ENCODE measurements around the gene CFAP61. TPM values are rescaled to one million over a fixed set of nuclear protein-coding genes. Genes with fewer than 3 reads are reported as not detected.

CFAP61 gene
- total RNA-seq, 1 experiment from 2014 or later = 0.61 TPM

DNA sequence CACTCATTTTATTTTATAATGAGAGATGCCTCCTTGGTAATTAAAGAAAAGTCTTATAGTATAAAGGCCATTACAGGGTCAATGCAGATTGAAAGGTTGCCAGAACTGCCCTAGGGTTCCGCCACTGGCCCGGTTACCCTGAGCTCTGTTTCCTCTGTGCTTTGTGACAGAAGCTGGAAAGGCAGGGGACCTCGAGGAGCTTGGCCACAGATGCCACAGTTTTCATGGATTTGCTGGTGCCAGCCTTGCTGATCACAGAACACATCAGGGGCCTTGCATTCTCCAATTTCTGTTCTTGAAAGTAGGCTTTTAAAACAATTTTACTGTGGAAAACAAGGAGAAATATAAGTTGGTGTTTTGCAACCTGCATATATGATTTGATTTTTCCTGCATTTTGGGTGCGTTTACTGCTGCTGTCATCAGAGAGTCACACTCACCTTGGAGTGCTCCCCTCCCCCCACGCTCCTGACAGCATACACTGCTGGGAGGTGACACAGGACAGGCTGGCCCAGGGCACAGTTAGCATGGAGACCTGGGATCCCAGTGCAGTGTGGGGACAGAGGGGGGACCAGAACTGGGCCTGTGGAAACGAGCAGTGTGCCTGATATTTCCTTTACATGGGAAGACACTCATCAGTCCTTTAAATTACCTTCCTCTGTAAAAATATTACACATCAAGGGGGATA, 142.8 kb downstream of the CFAP61 start:
- Mint-ChIP-seq H3K36me3 (no peaks in the 10 kb centered on the region), H3K9me3 (no peaks in the 10 kb centered on the region), H3K4me3 (no peak overlapping the region), H3K4me1 (peaks cover 7% of the 10 kb centered on the region), H3K27ac (no peak overlapping the region), H3K27me3 (ENCODE audit: low read depth) (no peaks in the 10 kb centered on the region)
- ChIA-PET CTCF (interaction anchor here (1.1 kb wide), 1 partner anchor 12 kb away, joined by 3 read pairs; no protein-coding TSS in a partner anchor), POLR2A (no interaction called here)
- TF ChIP-seq, protein P1, sequence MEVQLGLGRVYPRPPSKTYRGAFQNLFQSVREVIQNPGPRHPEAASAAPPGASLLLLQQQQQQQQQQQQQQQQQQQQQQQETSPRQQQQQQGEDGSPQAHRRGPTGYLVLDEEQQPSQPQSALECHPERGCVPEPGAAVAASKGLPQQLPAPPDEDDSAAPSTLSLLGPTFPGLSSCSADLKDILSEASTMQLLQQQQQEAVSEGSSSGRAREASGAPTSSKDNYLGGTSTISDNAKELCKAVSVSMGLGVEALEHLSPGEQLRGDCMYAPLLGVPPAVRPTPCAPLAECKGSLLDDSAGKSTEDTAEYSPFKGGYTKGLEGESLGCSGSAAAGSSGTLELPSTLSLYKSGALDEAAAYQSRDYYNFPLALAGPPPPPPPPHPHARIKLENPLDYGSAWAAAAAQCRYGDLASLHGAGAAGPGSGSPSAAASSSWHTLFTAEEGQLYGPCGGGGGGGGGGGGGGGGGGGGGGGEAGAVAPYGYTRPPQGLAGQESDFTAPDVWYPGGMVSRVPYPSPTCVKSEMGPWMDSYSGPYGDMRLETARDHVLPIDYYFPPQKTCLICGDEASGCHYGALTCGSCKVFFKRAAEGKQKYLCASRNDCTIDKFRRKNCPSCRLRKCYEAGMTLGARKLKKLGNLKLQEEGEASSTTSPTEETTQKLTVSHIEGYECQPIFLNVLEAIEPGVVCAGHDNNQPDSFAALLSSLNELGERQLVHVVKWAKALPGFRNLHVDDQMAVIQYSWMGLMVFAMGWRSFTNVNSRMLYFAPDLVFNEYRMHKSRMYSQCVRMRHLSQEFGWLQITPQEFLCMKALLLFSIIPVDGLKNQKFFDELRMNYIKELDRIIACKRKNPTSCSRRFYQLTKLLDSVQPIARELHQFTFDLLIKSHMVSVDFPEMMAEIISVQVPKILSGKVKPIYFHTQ (CRISPR knock-in tag; IDR thresholded peaks at IDR 0.05) = no peak
- no peak for TF ChIP-seq TEAD4 (CRISPR knock-in tag; IDR thresholded peaks at IDR 0.05)
- no peak for TF ChIP-seq TP53 (CRISPR knock-in tag; IDR thresholded peaks at IDR 0.05)
- TF ChIP-seq, protein P2, sequence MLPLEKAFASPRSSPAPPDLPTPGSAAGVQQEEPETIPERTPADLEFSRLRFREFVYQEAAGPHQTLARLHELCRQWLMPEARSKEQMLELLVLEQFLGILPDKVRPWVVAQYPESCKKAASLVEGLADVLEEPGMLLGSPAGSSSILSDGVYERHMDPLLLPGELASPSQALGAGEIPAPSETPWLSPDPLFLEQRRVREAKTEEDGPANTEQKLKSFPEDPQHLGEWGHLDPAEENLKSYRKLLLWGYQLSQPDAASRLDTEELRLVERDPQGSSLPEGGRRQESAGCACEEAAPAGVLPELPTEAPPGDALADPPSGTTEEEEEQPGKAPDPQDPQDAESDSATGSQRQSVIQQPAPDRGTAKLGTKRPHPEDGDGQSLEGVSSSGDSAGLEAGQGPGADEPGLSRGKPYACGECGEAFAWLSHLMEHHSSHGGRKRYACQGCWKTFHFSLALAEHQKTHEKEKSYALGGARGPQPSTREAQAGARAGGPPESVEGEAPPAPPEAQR (CRISPR knock-in tag; IDR thresholded peaks at IDR 0.05) = no peak
- TF ChIP-seq SMAD4 (CRISPR knock-in tag; IDR thresholded peaks at IDR 0.05) = no peak
- TF ChIP-seq, protein P3, sequence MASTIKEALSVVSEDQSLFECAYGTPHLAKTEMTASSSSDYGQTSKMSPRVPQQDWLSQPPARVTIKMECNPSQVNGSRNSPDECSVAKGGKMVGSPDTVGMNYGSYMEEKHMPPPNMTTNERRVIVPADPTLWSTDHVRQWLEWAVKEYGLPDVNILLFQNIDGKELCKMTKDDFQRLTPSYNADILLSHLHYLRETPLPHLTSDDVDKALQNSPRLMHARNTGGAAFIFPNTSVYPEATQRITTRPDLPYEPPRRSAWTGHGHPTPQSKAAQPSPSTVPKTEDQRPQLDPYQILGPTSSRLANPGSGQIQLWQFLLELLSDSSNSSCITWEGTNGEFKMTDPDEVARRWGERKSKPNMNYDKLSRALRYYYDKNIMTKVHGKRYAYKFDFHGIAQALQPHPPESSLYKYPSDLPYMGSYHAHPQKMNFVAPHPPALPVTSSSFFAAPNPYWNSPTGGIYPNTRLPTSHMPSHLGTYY (CRISPR knock-in tag; IDR thresholded peaks at IDR 0.05) = no peak
- TF ChIP-seq ZNF121 (CRISPR knock-in tag; IDR thresholded peaks at IDR 0.05) = no peak
- no peak for DNase-seq (ENCODE audit: low spot score)
- ATAC-seq = no peak

DNA sequence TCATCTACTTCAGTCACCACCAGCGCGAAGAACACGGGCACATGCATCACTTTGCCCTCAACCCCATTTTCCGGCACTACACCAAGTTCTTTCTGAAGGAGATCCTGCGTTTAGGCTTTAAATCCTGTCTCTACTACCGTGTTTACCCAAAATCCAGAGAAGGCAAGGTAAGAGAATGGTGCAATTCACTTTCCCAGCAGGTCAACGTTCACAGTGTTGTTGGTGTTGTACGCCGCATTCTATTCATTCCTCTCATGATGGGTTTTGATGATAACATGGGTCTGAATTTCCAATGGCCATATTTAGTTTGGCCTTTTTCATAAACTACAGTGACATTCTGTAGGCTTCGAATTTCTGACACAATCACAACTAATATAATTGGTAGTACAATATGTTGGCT, 144.3 kb downstream of the CFAP61 start:
- no peak for TF ChIP-seq TCF7 (CRISPR knock-in tag; IDR thresholded peaks at IDR 0.05; ENCODE audit: low read depth)
- TF ChIP-seq, protein P4, sequence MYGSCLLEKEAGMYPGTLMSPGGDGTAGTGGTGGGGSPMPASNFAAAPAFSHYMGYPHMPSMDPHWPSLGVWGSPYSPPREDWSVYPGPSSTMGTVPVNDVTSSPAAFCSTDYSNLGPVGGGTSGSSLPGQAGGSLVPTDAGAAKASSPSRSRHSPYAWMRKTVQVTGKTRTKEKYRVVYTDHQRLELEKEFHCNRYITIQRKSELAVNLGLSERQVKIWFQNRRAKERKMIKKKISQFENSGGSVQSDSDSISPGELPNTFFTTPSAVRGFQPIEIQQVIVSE (CRISPR knock-in tag; IDR thresholded peaks at IDR 0.05; ENCODE audit: borderline replicate concordance) = no peak
- no peak for TF ChIP-seq MYBL2 (CRISPR knock-in tag; IDR thresholded peaks at IDR 0.05)
- TF ChIP-seq, protein P5, sequence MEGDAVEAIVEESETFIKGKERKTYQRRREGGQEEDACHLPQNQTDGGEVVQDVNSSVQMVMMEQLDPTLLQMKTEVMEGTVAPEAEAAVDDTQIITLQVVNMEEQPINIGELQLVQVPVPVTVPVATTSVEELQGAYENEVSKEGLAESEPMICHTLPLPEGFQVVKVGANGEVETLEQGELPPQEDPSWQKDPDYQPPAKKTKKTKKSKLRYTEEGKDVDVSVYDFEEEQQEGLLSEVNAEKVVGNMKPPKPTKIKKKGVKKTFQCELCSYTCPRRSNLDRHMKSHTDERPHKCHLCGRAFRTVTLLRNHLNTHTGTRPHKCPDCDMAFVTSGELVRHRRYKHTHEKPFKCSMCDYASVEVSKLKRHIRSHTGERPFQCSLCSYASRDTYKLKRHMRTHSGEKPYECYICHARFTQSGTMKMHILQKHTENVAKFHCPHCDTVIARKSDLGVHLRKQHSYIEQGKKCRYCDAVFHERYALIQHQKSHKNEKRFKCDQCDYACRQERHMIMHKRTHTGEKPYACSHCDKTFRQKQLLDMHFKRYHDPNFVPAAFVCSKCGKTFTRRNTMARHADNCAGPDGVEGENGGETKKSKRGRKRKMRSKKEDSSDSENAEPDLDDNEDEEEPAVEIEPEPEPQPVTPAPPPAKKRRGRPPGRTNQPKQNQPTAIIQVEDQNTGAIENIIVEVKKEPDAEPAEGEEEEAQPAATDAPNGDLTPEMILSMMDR (IDR thresholded peaks at IDR 0.05) = no peak
- Mint-ChIP-seq H3K4me3 (no peak overlapping the region), H3K27me3 (ENCODE audit: low read depth) (no peaks in the 10 kb centered on the region), H3K36me3 (no peaks in the 10 kb centered on the region), H3K4me1 (peaks cover 17% of the 10 kb centered on the region), H3K9me3 (no peaks in the 10 kb centered on the region), H3K27ac (no peak overlapping the region)
- DNase-seq (ENCODE audit: low spot score) (no peak), ATAC-seq (no peak)
- POLR2A ChIA-PET = no interaction called here
- CTCF ChIA-PET = no interaction called here

DNA sequence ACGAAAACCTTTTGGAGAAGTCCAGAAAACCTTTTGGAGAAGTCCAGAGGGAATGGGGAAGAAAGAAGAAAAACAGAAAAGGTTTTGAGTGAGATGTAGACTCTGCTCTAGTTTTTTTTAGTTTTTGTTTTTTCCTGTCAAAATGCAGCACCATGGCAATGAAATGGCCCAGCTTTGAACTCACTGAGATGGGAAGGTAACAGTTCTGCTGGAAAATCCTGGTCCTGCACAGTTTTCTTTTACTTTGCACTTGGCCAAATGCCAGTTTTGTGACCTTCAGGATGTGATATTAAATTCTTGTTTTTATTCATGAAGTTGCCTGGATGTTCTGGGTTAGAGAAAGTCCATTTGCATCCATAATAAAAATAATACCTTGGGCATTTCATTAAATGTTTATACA, 145.7 kb downstream of the CFAP61 start:
- ChIA-PET CTCF (no interaction called here), POLR2A (no interaction called here)
- H3K4me1 Mint-ChIP-seq = peaks cover 27% of the 10 kb centered on the region
- H3K27me3 Mint-ChIP-seq (ENCODE audit: low read depth) = no peaks in the 10 kb centered on the region
- H3K27ac Mint-ChIP-seq = no peak overlapping the region
- ATAC-seq (no peak), DNase-seq (ENCODE audit: low spot score) (no peak)
- no peaks in the 10 kb centered on the region for H3K36me3 Mint-ChIP-seq
- no peaks in the 10 kb centered on the region for H3K9me3 Mint-ChIP-seq
- no peak overlapping the region for H3K4me3 Mint-ChIP-seq
- no peak for TF ChIP-seq NFYB (CRISPR knock-in tag; conservative IDR thresholded peaks at IDR 0.05; ENCODE audit: low read depth)
- no peak for TF ChIP-seq FOXJ3 (CRISPR knock-in tag; IDR thresholded peaks at IDR 0.05; ENCODE audit: borderline replicate concordance)
- TF ChIP-seq, protein P6, sequence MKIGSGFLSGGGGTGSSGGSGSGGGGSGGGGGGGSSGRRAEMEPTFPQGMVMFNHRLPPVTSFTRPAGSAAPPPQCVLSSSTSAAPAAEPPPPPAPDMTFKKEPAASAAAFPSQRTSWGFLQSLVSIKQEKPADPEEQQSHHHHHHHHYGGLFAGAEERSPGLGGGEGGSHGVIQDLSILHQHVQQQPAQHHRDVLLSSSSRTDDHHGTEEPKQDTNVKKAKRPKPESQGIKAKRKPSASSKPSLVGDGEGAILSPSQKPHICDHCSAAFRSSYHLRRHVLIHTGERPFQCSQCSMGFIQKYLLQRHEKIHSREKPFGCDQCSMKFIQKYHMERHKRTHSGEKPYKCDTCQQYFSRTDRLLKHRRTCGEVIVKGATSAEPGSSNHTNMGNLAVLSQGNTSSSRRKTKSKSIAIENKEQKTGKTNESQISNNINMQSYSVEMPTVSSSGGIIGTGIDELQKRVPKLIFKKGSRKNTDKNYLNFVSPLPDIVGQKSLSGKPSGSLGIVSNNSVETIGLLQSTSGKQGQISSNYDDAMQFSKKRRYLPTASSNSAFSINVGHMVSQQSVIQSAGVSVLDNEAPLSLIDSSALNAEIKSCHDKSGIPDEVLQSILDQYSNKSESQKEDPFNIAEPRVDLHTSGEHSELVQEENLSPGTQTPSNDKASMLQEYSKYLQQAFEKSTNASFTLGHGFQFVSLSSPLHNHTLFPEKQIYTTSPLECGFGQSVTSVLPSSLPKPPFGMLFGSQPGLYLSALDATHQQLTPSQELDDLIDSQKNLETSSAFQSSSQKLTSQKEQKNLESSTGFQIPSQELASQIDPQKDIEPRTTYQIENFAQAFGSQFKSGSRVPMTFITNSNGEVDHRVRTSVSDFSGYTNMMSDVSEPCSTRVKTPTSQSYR (CRISPR knock-in tag; IDR thresholded peaks at IDR 0.05) = no peak
- TF ChIP-seq, protein P7, sequence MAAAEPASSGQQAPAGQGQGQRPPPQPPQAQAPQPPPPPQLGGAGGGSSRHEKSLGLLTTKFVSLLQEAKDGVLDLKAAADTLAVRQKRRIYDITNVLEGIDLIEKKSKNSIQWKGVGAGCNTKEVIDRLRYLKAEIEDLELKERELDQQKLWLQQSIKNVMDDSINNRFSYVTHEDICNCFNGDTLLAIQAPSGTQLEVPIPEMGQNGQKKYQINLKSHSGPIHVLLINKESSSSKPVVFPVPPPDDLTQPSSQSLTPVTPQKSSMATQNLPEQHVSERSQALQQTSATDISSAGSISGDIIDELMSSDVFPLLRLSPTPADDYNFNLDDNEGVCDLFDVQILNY (CRISPR knock-in tag; IDR thresholded peaks at IDR 0.05) = no peak
- TF ChIP-seq ZNF396 (CRISPR knock-in tag; IDR thresholded peaks at IDR 0.05; ENCODE audit: borderline replicate concordance) = no peak
- TF ChIP-seq ETV6 (CRISPR knock-in tag; IDR thresholded peaks at IDR 0.05) = no peak
- TF ChIP-seq, protein P8, sequence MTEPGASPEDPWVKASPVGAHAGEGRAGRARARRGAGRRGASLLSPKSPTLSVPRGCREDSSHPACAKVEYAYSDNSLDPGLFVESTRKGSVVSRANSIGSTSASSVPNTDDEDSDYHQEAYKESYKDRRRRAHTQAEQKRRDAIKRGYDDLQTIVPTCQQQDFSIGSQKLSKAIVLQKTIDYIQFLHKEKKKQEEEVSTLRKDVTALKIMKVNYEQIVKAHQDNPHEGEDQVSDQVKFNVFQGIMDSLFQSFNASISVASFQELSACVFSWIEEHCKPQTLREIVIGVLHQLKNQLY (CRISPR knock-in tag; IDR thresholded peaks at IDR 0.05) = no peak
